Gastroesophageal sphincter (tissue), 3 donors: Measurements from ENCODE around the gene RRBP1.

ENCODE experiments used
- EP300 ChIP-seq: sonication (generic); formaldehyde crosslinking; IDR thresholded peaks from one replicate; pipeline ENCODE4 v1.6.1; 2017; ENCODE audit warnings: antibody characterized with exemption, mild to moderate bottlenecking
- TF ChIP-seq, protein P1 (sequence below), 4 experiments: fragments of 200-600 bp in 2 of 4; fragments of 450-650 bp in 2 of 4; sonication (generic) in 1 of 4; IDR thresholded peaks; one replicate each; pipeline ENCODE4 v1.5.1; 2017 to 2019; ENCODE audit warnings: antibody characterized with exemption in 4 of 4, mild to moderate bottlenecking in 2 of 4, moderate library complexity in 2 of 4

- TF ChIP-seq, protein P1, sequence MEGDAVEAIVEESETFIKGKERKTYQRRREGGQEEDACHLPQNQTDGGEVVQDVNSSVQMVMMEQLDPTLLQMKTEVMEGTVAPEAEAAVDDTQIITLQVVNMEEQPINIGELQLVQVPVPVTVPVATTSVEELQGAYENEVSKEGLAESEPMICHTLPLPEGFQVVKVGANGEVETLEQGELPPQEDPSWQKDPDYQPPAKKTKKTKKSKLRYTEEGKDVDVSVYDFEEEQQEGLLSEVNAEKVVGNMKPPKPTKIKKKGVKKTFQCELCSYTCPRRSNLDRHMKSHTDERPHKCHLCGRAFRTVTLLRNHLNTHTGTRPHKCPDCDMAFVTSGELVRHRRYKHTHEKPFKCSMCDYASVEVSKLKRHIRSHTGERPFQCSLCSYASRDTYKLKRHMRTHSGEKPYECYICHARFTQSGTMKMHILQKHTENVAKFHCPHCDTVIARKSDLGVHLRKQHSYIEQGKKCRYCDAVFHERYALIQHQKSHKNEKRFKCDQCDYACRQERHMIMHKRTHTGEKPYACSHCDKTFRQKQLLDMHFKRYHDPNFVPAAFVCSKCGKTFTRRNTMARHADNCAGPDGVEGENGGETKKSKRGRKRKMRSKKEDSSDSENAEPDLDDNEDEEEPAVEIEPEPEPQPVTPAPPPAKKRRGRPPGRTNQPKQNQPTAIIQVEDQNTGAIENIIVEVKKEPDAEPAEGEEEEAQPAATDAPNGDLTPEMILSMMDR (IDR thresholded peaks at IDR 0.05) = no peak
- no peak for TF ChIP-seq EP300
These were observed 23.4 kb downstream of the RRBP1 start for GRCh38 chr20:17658648-17658993.
